ENCODE results near the gene SUSD3. TPM values are rescaled to one million over a fixed set of nuclear protein-coding genes. Genes with fewer than 3 reads are reported as not detected.

The SUSD3 gene
- total RNA-seq, 1 donor from 2014 or later = not detected

DNA sequence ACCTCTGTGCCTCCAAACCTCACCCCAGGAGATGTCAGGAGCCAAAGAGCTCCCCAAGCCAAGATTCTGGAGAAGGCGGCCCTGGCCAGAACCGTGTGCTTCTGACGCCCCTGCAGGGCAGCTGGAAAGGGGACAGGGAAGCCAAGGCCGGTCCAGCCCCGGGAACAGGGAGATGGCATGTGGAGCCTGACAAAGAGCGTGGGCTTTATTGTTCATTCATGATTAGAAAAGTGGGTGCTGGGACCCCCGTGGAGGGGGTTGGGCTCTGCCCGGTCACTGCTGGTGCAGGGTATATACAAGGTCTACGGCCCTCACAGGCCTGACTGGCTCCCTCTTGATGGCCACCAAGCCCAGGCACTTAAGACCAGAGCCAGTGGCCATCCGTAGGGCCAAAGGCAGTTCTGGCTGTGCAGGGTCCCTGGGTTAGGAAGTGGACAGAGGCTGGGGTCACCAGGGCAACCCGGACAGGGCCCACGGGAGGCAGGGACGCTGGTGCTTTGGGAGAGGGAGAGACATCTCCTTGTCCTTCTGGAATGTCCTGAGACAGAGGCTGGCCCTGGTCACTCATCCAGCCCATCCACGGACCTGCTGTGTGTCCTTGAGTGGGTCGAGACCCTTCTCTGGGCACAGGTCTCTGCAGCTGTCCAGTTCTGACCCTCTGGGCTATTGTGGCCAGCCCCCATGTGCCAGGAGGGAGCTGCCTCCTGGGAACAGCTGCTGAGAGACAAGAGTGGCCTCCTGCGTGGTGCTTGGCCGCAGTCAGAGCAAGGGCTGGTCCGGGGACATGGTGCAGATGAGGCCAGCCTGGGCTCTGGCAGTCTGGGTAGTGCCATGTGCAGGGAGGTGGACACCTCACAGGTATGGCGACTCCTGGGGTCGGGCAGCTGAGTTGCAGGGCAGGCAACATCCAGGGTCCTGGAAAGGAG lies 63.1 kb downstream of the SUSD3 start:
- Mint-ChIP-seq H3K4me1 (ENCODE audit: low read depth) (peaks cover 20% of the 10 kb centered on the region), H3K9me3 (ENCODE audit: low read depth) (no peaks in the 10 kb centered on the region), H3K36me3 (ENCODE audit: low read depth) (peaks cover 10% of the 10 kb centered on the region), H3K27ac (ENCODE audit: unreplicated experiment) (no peak overlapping the region), H3K4me3 (ENCODE audit: unreplicated experiment) (no peak overlapping the region), H3K27me3 (ENCODE audit: low read depth) (no peaks in the 10 kb centered on the region)
- peak; percentile 84 for DNase-seq (ENCODE audit: low spot score)
- TF ChIP-seq, protein P1, sequence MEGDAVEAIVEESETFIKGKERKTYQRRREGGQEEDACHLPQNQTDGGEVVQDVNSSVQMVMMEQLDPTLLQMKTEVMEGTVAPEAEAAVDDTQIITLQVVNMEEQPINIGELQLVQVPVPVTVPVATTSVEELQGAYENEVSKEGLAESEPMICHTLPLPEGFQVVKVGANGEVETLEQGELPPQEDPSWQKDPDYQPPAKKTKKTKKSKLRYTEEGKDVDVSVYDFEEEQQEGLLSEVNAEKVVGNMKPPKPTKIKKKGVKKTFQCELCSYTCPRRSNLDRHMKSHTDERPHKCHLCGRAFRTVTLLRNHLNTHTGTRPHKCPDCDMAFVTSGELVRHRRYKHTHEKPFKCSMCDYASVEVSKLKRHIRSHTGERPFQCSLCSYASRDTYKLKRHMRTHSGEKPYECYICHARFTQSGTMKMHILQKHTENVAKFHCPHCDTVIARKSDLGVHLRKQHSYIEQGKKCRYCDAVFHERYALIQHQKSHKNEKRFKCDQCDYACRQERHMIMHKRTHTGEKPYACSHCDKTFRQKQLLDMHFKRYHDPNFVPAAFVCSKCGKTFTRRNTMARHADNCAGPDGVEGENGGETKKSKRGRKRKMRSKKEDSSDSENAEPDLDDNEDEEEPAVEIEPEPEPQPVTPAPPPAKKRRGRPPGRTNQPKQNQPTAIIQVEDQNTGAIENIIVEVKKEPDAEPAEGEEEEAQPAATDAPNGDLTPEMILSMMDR (IDR thresholded peaks at IDR 0.05) = no peak

DNA sequence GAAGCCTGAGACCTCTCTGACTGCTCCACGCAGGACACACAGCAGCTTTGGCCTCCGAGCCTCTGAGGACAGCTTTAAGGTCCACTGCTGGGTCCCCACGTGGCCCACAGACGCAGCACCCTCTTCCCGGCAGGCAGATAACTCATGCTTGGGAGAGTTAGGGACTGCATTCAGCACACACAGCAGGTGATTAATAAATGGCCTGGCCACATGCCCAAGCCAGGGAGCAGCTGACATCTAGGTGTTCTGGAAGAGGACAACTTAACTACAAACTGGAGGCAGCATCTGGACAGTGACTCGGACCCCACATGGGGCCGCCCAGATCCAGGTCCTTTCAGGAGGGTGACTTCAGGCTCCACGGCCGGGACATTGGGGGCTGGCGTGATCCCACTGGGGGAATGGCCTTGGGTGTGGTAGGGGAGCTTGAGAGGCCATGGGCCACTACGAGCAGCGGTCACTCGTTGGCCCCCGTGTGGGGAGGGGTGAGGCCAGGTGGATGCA lies 64.3 kb downstream of the SUSD3 start:
- peak; percentile 84 for DNase-seq (ENCODE audit: low spot score)
- H3K27me3 Mint-ChIP-seq (ENCODE audit: low read depth) = no peaks in the 10 kb centered on the region
- no peak overlapping the region for H3K27ac Mint-ChIP-seq (ENCODE audit: unreplicated experiment)
- TF ChIP-seq, protein P1 (IDR thresholded peaks at IDR 0.05) = no peak
- H3K36me3 Mint-ChIP-seq (ENCODE audit: low read depth) = peaks cover 10% of the 10 kb centered on the region
- peaks cover 32% of the 10 kb centered on the region for H3K4me1 Mint-ChIP-seq (ENCODE audit: low read depth)
- H3K9me3 Mint-ChIP-seq (ENCODE audit: low read depth) = no peaks in the 10 kb centered on the region
- no peak overlapping the region for H3K4me3 Mint-ChIP-seq (ENCODE audit: unreplicated experiment)

DNA sequence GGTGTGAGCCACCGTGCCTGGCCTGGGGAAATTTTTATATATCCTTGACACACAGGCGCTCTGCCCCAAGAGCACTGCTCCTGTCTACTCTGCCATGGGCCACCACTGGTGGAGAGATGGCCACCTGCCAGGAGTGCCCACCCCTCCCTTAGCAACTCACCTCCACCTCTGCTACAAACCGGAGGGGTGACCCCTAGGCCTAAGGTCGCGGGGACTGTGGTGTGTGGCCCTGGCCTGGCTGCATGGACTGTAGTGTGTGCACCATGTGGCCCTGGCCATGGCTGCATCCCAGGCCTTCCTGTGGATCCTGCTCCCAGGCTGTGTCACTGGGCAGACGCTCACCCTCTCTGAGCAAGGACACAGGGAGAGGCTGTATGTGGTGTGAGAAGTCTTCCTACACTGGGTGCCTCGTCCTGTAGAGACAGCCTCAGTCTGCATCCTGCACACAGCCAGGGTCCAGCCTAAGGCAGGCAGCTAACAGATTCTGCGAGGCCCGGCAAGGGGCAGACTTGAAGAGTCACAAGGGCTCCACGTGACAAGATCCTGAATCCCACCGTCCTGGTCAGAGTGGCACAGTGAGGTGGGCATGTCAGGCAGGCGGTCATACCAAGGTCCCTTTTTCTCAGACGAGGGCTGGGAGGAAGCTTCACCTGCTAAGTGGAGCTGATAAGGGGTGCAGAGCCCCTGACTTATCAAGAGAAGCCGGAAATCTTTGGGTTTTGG lies 65.2 kb downstream of the SUSD3 start:
- H3K4me1 Mint-ChIP-seq (ENCODE audit: low read depth) = peaks cover 41% of the 10 kb centered on the region
- DNase-seq (ENCODE audit: low spot score) = peak; percentile 75
- TF ChIP-seq, protein P1 (IDR thresholded peaks at IDR 0.05) = no peak
- no peak overlapping the region for H3K4me3 Mint-ChIP-seq (ENCODE audit: unreplicated experiment)
- no peaks in the 10 kb centered on the region for H3K9me3 Mint-ChIP-seq (ENCODE audit: low read depth)
- no peak overlapping the region for H3K27ac Mint-ChIP-seq (ENCODE audit: unreplicated experiment)
- H3K27me3 Mint-ChIP-seq (ENCODE audit: low read depth) = no peaks in the 10 kb centered on the region
- H3K36me3 Mint-ChIP-seq (ENCODE audit: low read depth) = peaks cover 10% of the 10 kb centered on the region

DNA sequence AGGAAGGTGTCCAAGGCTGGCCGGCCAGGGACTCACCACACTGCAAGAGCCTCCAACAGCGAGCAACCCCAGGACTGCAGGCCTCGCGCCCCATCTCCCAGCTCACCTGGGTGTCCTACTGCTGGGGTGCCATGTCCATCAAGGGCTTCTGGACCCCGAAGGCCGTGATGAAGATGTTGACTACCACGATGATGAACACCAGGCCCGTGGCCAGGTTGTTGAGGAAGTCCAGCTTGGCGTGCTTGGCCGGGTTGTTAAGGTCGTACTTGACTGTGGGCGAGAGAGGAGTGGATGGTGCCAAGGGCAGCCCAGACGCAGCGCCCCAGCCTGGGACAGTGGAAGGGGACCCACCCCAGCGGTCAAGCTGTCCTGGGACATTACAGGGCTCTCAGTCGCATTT lies 66.3 kb downstream of the SUSD3 start:
- Mint-ChIP-seq H3K4me3 (ENCODE audit: unreplicated experiment) (no peak overlapping the region), H3K27ac (ENCODE audit: unreplicated experiment) (no peak overlapping the region), H3K27me3 (ENCODE audit: low read depth) (no peaks in the 10 kb centered on the region), H3K9me3 (ENCODE audit: low read depth) (no peaks in the 10 kb centered on the region), H3K36me3 (ENCODE audit: low read depth) (peaks cover 10% of the 10 kb centered on the region), H3K4me1 (ENCODE audit: low read depth) (peaks cover 42% of the 10 kb centered on the region)
- DNase-seq (ENCODE audit: low spot score) = peak; percentile 88
- TF ChIP-seq, protein P1 (IDR thresholded peaks at IDR 0.05) = no peak

DNA sequence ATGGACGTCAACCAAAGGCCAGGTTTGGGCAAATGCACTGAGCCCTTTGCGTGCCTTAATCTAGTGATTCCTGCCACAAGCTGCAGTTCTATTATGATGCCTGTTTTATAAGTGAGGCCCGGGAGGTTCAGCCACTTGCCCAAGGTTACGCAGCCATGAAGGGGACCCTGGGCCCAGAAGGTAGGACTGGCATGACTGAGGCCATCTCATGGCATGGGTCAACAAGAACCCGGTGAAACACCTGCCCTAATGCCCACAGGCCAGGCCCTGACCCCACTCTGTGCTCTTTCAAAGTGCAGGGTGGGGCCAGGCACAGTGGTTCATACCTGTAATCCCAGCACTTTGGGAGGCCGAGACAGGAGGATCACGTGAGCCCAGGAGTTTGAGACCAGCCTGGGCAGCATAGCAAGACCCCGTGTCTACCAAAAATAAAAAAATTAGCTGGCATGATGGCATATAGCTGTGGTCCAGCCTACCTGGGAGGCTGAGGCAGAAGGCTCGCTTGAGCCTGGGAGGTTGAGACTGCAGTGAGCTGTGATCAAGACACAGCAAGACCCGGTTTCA lies 66.9 kb downstream of the SUSD3 start:
- Mint-ChIP-seq H3K9me3 (ENCODE audit: low read depth) (no peaks in the 10 kb centered on the region), H3K27ac (ENCODE audit: unreplicated experiment) (no peak overlapping the region), H3K36me3 (ENCODE audit: low read depth) (peaks cover 10% of the 10 kb centered on the region), H3K27me3 (ENCODE audit: low read depth) (no peaks in the 10 kb centered on the region), H3K4me3 (ENCODE audit: unreplicated experiment) (no peak overlapping the region), H3K4me1 (ENCODE audit: low read depth) (peaks cover 38% of the 10 kb centered on the region)
- peak; percentile 63 for DNase-seq (ENCODE audit: low spot score)
- TF ChIP-seq, protein P1 (IDR thresholded peaks at IDR 0.05) = no peak
